OCI-LY7 (cell line): ENCODE measurements around the gene APOC1. TPM values are rescaled to one million over a fixed set of nuclear protein-coding genes. Genes with fewer than 3 reads are reported as not detected.

Source experiments
- BruUV-seq: library from RNA; stranded (reverse); fragments of 400-500 nt; replicated peaks from 2 replicates; lab custom pipeline; 2021; lab: Mats Ljungman, UMichigan
- CTCF ChIA-PET: fragments of 300-600 bp; sonication (Branson Sonifier 250); formaldehyde crosslinking; loops from one replicate; lab custom pipeline; 2022; ENCODE audit warnings: antibody characterized with exemption; ENCODE audit not compliant: unreplicated experiment; lab: Charles Lee
- POLR2A ChIA-PET: fragments of 300-600 bp; sonication (Branson Sonifier 250); formaldehyde crosslinking; loops from one replicate; lab custom pipeline; 2022; ENCODE audit warnings: antibody characterized with exemption; lab: Charles Lee
- DNase-seq: peaks from one replicate; pipeline ENCODE4 v3.0.0-alpha.2; 2015; ENCODE audit warnings: low spot score
- H2AFZ ChIP-seq: fragments of 200-600 bp; sonication (generic), shearing (Covaris generic); 2 replicates; pipeline ENCODE4 v1.6.1; 2014; ENCODE audit warnings: mild to moderate bottlenecking, antibody characterized with exemption, low read length, moderate library complexity
- H3K27ac ChIP-seq: fragments of 200-600 bp; sonication (generic); 2 replicates; pipeline ENCODE4 v1.5.1; 2014; ENCODE audit warnings: mixed run types, low read depth, mild to moderate bottlenecking, moderate library complexity, low read length, inconsistent platforms; ENCODE audit not compliant: poor library complexity, severe bottlenecking
- H3K36me3 ChIP-seq: fragments of 200-600 bp; sonication (generic); 2 replicates; pipeline ENCODE4 v1.6.1; 2014; ENCODE audit warnings: mild to moderate bottlenecking, antibody characterized with exemption, low read length, moderate library complexity, mixed read lengths; ENCODE audit not compliant: insufficient read depth
- H3K4me1 ChIP-seq: fragments of 200-600 bp; sonication (generic); 2 replicates; pipeline ENCODE4 v1.5.1; 2014; ENCODE audit warnings: mild to moderate bottlenecking, low read length; ENCODE audit not compliant: insufficient read depth, poor library complexity, severe bottlenecking
- H3K4me2 ChIP-seq: fragments of 200-600 bp; sonication (generic); 2 replicates; pipeline ENCODE4 v1.6.1; 2014; ENCODE audit warnings: mild to moderate bottlenecking, low read length
- H3K4me3 ChIP-seq: fragments of 200-600 bp; sonication (generic); 2 replicates; pipeline ENCODE4 v1.5.1; 2014; ENCODE audit warnings: mild to moderate bottlenecking, low read depth, low read length; ENCODE audit not compliant: poor library complexity, severe bottlenecking
- H3K79me2 ChIP-seq: fragments of 200-600 bp; sonication (generic); 2 replicates; pipeline ENCODE4 v1.6.1; 2016; ENCODE audit warnings: low read depth, mild to moderate bottlenecking, low read length, moderate library complexity, mixed read lengths; ENCODE audit not compliant: insufficient read depth
- H3K9me2 ChIP-seq: fragments of 200-600 bp; sonication (generic); 2 replicates; pipeline ENCODE4 v1.6.1; 2016; ENCODE audit warnings: mild to moderate bottlenecking, low read length, mixed read lengths; ENCODE audit not compliant: insufficient read depth
- H3K9me3 ChIP-seq: fragments of 200-600 bp; sonication (generic); 2 replicates; pipeline ENCODE4 v1.6.1; 2014; ENCODE audit warnings: mild to moderate bottlenecking, mixed run types, low read length, mixed read lengths
- H4K20me1 ChIP-seq: fragments of 200-600 bp; sonication (generic); 2 replicates; pipeline ENCODE4 v1.6.1; 2014; ENCODE audit warnings: mild to moderate bottlenecking, antibody characterized with exemption, low read length, moderate library complexity, mixed read lengths; ENCODE audit not compliant: insufficient read depth
- CTCF ChIP-seq: fragments of 200-600 bp; sonication (generic); conservative IDR thresholded peaks from 2 replicates; pipeline ENCODE4 v1.5.1; 2014; ENCODE audit warnings: mild to moderate bottlenecking, antibody characterized with exemption, low read length, moderate library complexity, mixed read lengths
- EZH2phosphoT487 ChIP-seq: fragments of 200-600 bp; sonication (generic); IDR thresholded peaks from 2 replicates; pipeline ENCODE4 v1.6.1; 2018; ENCODE audit warnings: low read depth, borderline replicate concordance, mild to moderate bottlenecking, mixed run types, antibody characterized with exemption, low read length, moderate library complexity, mixed read lengths
- intact Hi-C: fragments of 100-400 bp; cut with micrococcal nuclease; formaldehyde crosslinking; loops from one replicate; pipeline ENCODE4 v1.10.0; 2022; ENCODE audit not compliant: unreplicated experiment
- total RNA-seq, 2 experiments: library from RNA; depleted of rRNA in 1 of 2; stranded (reverse); fragments of >200 nt in 1 of 2; shearing (Covaris generic) in 1 of 2; gene quantifications; 2 replicates each; pipeline ENCODE4 v1.2.3, GENCODE V29; 2014 to 2022

Gene APOC1
- total RNA-seq, 2 experiments from 2014 or later = 1.9 TPM; not detected in 1

- DNase-seq = peak; percentile 33
- H3K27ac ChIP-seq = peak within 1 kb of the TSS; percentile 90
- peaks cover 29% of the 10 kb centered on the region for H3K79me2 ChIP-seq
- peak; percentile 32; the same call in 1 of the 2 replicates for TF ChIP-seq CTCF
- TF ChIP-seq EZH2phosphoT487 = no peak
- peak within 1 kb of the TSS; percentile 100 for H3K4me3 ChIP-seq
- POLR2A ChIA-PET = no interaction called here
- intact Hi-C loops = loop anchor here (5.0 kb wide), 1 partner anchor 66 kb away; the partner anchor contains the start of gene CLPTM1
- peak within 1 kb of the TSS; percentile 82 for H2AFZ ChIP-seq
- peaks cover 11% of the 10 kb centered on the region for H4K20me1 ChIP-seq
- CTCF ChIA-PET = interaction anchor here (0.5 kb wide), 1 partner anchor 156 kb away, joined by 4 read pairs; no protein-coding TSS in a partner anchor
- no peaks in the 10 kb centered on the region for H3K9me3 ChIP-seq
- no peaks in the 10 kb centered on the region for H3K9me2 ChIP-seq
- peaks cover 18% of the 10 kb centered on the region for H3K4me1 ChIP-seq
- peak within 1 kb of the TSS; percentile 90 for H3K4me2 ChIP-seq
- H3K36me3 ChIP-seq = peaks cover 47% of the 10 kb centered on the region
- no TSS peak for BruUV-seq
Observed at GRCh38 chr19:44891016-44891882, 23.2 kb upstream of the APOC1 start, which contains the start of gene TOMM40. Gene TOMM40, plus strand, starts transcription at chr19:44891254. Its CDS starts 162 bp downstream, at chr19:44891416.

- Histone ChIP-seq H3K4me1 (peaks cover 18% of the 10 kb centered on the region), H3K4me2 (peak overlapping the region; percentile 90), H3K9me2 (no peaks in the 10 kb centered on the region), H2AFZ (no peak overlapping the region), H3K4me3 (peak overlapping the region; percentile 100), H4K20me1 (peaks cover 11% of the 10 kb centered on the region), H3K27ac (no peak overlapping the region), H3K9me3 (no peaks in the 10 kb centered on the region), H3K36me3 (peaks cover 64% of the 10 kb centered on the region), H3K79me2 (peaks cover 29% of the 10 kb centered on the region)
- CTCF ChIA-PET = no interaction called here
- no TSS peak for BruUV-seq
- no peak for DNase-seq
- TF ChIP-seq EZH2phosphoT487 (no peak), CTCF (no peak)
- intact Hi-C loops = loop anchor here (5.0 kb wide), 1 partner anchor 64 kb away; the partner anchor contains the start of gene CLPTM1
- POLR2A ChIA-PET = no interaction called here
Observed at GRCh38 chr19:44892932-44893331, 21.5 kb upstream of the APOC1 start.
